Measurements from ENCODE around the gene CTNND1.

CTNND1 gene

DNA sequence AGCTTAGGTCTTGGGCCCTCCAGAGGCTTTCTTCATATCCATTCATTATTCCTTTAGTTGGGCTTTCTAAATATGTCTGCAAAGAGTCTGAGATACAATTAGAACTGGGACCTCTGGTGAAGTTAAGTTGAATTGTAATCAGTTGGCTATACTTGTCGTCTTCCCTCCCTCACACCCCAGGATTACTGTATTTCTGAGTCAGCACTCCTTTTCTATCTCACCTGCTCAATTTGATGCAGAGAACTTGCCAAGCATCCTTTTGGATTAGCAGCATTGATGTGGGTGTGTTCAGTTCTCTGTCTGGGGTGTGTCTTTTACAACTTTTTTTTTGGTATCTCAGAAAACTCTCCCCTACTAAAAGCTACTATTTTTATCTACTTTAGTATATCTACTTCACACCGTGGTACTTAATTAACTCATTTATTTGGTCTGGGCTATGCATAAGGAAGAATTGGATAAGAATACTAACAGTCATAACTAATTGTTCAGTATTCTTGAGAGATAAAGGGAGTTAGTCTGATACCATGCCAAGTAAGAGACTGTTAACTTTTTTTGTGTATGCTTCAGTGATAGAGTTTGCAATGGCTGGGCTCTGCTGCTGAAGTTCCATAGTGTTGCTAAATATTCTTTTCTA lies 15.1 kb downstream of the CTNND1 start:
- TF ChIP-seq, protein P1, sequence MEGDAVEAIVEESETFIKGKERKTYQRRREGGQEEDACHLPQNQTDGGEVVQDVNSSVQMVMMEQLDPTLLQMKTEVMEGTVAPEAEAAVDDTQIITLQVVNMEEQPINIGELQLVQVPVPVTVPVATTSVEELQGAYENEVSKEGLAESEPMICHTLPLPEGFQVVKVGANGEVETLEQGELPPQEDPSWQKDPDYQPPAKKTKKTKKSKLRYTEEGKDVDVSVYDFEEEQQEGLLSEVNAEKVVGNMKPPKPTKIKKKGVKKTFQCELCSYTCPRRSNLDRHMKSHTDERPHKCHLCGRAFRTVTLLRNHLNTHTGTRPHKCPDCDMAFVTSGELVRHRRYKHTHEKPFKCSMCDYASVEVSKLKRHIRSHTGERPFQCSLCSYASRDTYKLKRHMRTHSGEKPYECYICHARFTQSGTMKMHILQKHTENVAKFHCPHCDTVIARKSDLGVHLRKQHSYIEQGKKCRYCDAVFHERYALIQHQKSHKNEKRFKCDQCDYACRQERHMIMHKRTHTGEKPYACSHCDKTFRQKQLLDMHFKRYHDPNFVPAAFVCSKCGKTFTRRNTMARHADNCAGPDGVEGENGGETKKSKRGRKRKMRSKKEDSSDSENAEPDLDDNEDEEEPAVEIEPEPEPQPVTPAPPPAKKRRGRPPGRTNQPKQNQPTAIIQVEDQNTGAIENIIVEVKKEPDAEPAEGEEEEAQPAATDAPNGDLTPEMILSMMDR (IDR thresholded peaks at IDR 0.05) = no peak

DNA sequence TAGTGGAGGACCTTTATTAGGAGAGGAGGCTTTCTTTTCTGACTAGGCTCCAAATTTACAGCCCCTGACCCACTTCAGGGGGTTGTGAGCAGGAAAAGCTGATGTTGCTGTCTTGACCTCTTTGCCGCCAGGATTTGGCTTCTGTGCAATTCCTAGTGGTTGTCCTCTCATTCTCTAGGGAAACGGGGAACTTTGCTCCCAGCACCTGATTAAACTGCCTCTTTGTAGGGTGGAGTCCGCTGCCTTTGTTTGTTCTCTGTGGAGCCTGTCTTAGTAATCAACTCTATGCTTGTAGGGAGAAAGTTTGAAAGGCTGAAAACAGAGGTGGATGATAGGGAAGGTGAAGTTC lies 16.3 kb downstream of the CTNND1 start:
- TF ChIP-seq, protein P1 (IDR thresholded peaks at IDR 0.05) = no peak

DNA sequence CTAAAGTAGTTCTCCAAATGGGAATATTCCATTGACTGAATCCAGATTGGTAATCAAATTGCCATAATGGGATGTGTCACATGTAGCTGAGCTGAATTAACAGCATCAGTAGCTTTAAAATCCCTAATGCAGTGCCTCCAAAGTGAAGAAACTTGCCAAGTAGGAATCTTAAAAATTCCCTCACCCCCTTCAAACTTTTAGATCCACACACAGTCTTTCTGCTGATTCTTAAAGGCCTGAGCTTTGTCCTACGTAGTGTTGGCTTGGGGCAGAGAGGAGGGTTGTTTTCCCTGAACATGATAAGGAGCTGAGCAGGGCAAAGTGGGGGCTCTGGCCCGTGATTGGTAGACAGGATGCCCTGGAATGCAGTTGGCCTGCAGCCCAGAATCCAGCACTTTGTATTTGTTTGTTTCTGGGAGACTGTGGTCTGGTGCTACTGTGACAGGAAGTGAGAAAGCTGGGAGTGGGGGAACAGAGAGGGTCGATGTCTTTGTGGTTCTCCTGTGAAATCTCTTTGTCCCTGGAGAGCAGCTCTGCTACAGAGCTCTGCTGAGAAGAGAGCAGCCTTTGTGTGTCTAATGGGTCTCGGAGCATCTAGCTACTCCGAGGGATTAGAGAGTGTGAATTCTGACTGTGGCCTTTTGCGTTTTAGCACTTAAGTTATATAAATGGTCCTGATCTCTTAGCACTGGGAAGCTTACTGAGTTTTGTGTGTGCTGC lies 16.9 kb downstream of the CTNND1 start:
- TF ChIP-seq, protein P1 (IDR thresholded peaks at IDR 0.05) = no peak

DNA sequence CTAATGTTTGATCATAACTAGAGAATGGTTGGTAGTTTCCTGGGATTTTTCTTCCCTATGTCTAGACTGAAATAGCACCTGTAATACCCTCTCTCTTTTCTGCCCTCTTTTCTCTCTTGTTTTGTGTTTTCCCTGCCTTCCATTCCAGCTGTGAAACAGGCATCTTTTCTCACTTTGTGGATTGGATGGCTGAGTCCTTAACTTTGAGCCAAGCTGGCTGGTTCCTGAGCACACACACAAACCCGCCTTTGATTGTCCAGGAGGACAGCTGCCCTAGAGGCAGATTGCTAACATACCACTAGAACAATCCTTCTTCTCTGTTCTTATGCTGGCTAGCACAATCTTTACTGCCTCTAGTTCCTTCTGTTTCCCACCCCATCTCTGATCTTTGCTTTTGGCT lies 17.7 kb downstream of the CTNND1 start:
- TF ChIP-seq, protein P1 (IDR thresholded peaks at IDR 0.05) = no peak

DNA sequence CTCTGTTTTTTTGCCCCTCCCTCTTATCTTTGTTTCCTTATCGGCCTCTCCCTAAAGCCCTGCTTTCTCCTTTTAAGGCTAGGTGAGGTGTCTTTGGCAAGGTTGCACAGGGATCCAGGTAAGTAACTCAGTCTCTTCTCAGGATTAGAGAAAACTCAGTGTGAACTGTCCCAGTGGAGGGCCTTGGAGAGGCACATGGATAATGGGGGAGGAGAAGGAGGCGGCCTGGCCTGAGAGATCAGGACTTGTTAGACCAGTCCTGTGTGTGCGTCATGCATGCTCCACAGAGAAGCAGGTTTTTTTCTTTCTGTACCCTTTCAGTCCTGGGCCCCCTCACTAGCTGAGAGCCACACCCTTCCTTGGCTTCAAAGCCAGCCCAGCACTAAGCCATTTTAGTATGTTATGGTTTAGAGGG lies 19.9 kb downstream of the CTNND1 start:
- TF ChIP-seq, protein P1 (IDR thresholded peaks at IDR 0.05) = no peak

DNA sequence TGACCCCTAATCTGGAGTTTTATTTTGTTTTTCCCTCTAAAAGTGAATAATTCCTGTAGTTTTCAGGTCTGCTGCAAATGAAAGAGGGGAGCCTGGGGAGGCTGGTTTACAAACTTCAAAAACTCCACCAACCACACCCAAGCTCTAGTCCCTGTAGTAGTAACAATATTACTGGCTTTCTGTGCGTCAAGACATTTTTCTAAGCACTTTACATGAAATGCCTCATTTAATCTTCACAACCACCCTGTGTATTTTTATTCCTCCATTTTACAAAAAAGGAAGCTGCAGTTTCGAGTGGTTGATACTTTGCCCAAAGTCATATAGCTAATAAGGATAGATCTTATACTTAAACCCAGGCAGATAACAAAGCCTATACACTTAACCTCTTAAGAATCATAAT lies 23.5 kb downstream of the CTNND1 start:
- TF ChIP-seq, protein P1 (IDR thresholded peaks at IDR 0.05) = no peak

DNA sequence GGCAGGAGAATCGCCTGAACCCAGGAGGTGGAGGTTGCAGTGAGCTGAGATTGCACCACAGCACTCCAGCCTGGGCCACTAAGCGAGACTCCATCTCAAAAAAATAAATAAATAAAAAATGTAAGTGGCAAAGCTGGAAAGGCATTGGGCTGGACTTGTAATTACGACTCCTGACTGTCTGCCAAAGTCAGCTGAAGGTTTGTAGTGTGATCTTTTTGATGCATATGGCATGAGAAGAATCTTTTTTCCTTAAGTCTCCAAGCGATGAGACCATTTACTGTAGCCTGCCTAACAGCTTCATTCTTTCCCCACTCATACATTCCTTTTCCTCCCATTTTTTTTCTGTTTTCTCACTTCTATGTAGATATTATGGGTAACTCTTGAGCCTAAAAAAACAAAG lies 24.8 kb downstream of the CTNND1 start:
- TF ChIP-seq, protein P1 (IDR thresholded peaks at IDR 0.05) = no peak
